Measurements from ENCODE around the gene KAT14. TPM values are rescaled to one million over a fixed set of nuclear protein-coding genes. Genes with fewer than 3 reads are reported as not detected.

KAT14 gene
- total RNA-seq, 2 experiments from 2014 or later, result 8.5 to 9.4 TPM

GRCh38 chr20:18218280-18218679 is 80.6 kb downstream of the KAT14 start:
- TF ChIP-seq CTCF (IDR thresholded peaks at IDR 0.05), result no peak
- H3K27ac Mint-ChIP-seq, result no peak overlapping the region
- Histone ChIP-seq H3K4me1 (ENCODE audit: insufficient read depth, low read length) (no peaks in the 10 kb centered on the region), H3K9me3 (ENCODE audit: control insufficient read depth in 1 of 2, insufficient read depth in 1 of 2, low read length in 2 of 2) (no peaks in the 10 kb centered on the region), H3K36me3 (ENCODE audit: insufficient read depth, low read length) (no peaks in the 10 kb centered on the region), H3K27me3 (ENCODE audit: control insufficient read depth in 1 of 2, insufficient read depth in 2 of 2, low read length in 2 of 2) (peaks cover 0 to 3% of the 10 kb centered on the region in 2 experiments), H3K4me3 (ENCODE audit: low read length) (no peak overlapping the region), H3K27ac (ENCODE audit: low read depth in 1 of 2, low read length in 2 of 2) (no peak overlapping the region)
- no peaks in the 10 kb centered on the region for H3K4me1 Mint-ChIP-seq (ENCODE audit: low read depth)
- no peaks in the 10 kb centered on the region for H3K36me3 Mint-ChIP-seq (ENCODE audit: low read depth)
- intact Hi-C loops (cut with DNase I, micrococcal nuclease), result no loop called here
- peaks cover 16% of the 10 kb centered on the region for H3K27me3 Mint-ChIP-seq
- no peaks in the 10 kb centered on the region for H3K9me3 Mint-ChIP-seq
- POLR2A ChIA-PET, result no interaction called here
- CTCF ChIA-PET, result no interaction called here
- no peak for ATAC-seq (ENCODE audit: poor library complexity)
- no peak for DNase-seq
- H3K4me3 Mint-ChIP-seq, result no peak overlapping the region

DNA sequence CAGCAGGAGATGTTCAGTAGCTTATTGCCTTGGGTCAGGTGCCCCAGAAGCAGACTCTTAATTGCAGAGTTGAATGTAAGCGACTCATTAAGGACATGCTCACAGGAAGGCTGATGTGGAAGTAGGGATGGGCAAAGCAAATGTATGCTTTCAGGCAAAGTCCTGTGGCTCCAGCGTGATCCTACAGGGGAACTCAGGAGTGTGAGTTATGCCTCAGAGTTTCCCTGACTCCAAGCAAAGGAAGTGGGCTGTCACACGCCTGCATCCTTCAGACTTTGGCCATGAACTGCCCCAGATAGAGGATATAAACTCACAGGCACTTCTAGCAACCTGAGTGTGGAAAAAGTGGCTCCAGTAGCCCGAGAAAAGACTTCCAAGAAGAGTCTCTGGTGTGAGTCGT is 85.7 kb downstream of the KAT14 start:
- H3K9me3 Mint-ChIP-seq, result no peaks in the 10 kb centered on the region
- H3K27ac Mint-ChIP-seq, result no peak overlapping the region
- no peaks in the 10 kb centered on the region for H3K4me1 ChIP-seq (ENCODE audit: insufficient read depth, low read length)
- H3K36me3 ChIP-seq (ENCODE audit: insufficient read depth, low read length), result no peaks in the 10 kb centered on the region
- no peak overlapping the region for H3K4me3 ChIP-seq (ENCODE audit: low read length)
- TF ChIP-seq CTCF (IDR thresholded peaks at IDR 0.05), result no peak
- DNase-seq (no peak), ATAC-seq (ENCODE audit: poor library complexity) (no peak)
- peaks cover 0 to 4% of the 10 kb centered on the region in 2 experiments for H3K9me3 ChIP-seq (ENCODE audit: control insufficient read depth in 1 of 2, insufficient read depth in 1 of 2, low read length in 2 of 2)
- H3K4me1 Mint-ChIP-seq (ENCODE audit: low read depth), result no peaks in the 10 kb centered on the region
- no peak overlapping the region for H3K4me3 Mint-ChIP-seq
- H3K27me3 ChIP-seq (ENCODE audit: control insufficient read depth in 1 of 2, insufficient read depth in 2 of 2, low read length in 2 of 2), result no peaks in the 10 kb centered on the region
- H3K36me3 Mint-ChIP-seq (ENCODE audit: low read depth), result no peaks in the 10 kb centered on the region
- ChIA-PET POLR2A (no interaction called here), CTCF (no interaction called here)
- intact Hi-C loops (cut with DNase I, micrococcal nuclease), result no loop called here
- H3K27me3 Mint-ChIP-seq, result peaks cover 24% of the 10 kb centered on the region
- H3K27ac ChIP-seq (ENCODE audit: low read depth in 1 of 2, low read length in 2 of 2), result no peak overlapping the region

GRCh38 chr20:18224968-18225568 is 87.4 kb downstream of the KAT14 start:
- no peaks in the 10 kb centered on the region for H3K27me3 ChIP-seq (ENCODE audit: control insufficient read depth in 1 of 2, insufficient read depth in 2 of 2, low read length in 2 of 2)
- CTCF ChIA-PET, result no interaction called here
- H3K9me3 ChIP-seq (ENCODE audit: control insufficient read depth in 1 of 2, insufficient read depth in 1 of 2, low read length in 2 of 2), result peaks cover 0 to 4% of the 10 kb centered on the region in 2 experiments
- Mint-ChIP-seq H3K4me3 (no peak overlapping the region), H3K36me3 (ENCODE audit: low read depth) (no peaks in the 10 kb centered on the region), H3K27ac (no peak overlapping the region), H3K9me3 (no peaks in the 10 kb centered on the region), H3K4me1 (ENCODE audit: low read depth) (no peaks in the 10 kb centered on the region), H3K27me3 (peaks cover 19% of the 10 kb centered on the region)
- H3K36me3 ChIP-seq (ENCODE audit: insufficient read depth, low read length), result no peaks in the 10 kb centered on the region
- no peak for ATAC-seq (ENCODE audit: poor library complexity)
- POLR2A ChIA-PET, result interaction anchor here (0.6 kb wide), 1 partner anchor 342 kb away, joined by 3 read pairs; no protein-coding TSS in a partner anchor
- no peaks in the 10 kb centered on the region for H3K4me1 ChIP-seq (ENCODE audit: insufficient read depth, low read length)
- H3K27ac ChIP-seq (ENCODE audit: low read depth in 1 of 2, low read length in 2 of 2), result no peak overlapping the region
- TF ChIP-seq CTCF (IDR thresholded peaks at IDR 0.05), result no peak
- intact Hi-C loops (cut with DNase I, micrococcal nuclease), result no loop called here
- no peak for DNase-seq
- H3K4me3 ChIP-seq (ENCODE audit: low read length), result no peak overlapping the region
